BE2C (cell line): ENCODE results near the gene SLC25A24.
A peak's percentile ranks its signal among the peaks of the same experiment; 100 is the strongest.

ENCODE experiments used
- DNase-seq: peaks from one replicate; pipeline ENCODE4 v3.0.0-alpha.2; 2020
- H3K27me3 ChIP-seq: fragments of 250-450 bp; sonication (Bioruptor Pico); 2 replicates; pipeline ENCODE4 v1.5.1; 2020; ENCODE audit warnings: mild to moderate bottlenecking
- H3K36me3 ChIP-seq: fragments of 250-450 bp; sonication (Bioruptor Pico); 2 replicates; pipeline ENCODE4 v1.5.1; 2020; ENCODE audit warnings: mild to moderate bottlenecking
- H3K4me1 ChIP-seq: fragments of 250-450 bp; sonication (Bioruptor Pico); 2 replicates; pipeline ENCODE4 v1.5.1; 2020
- H3K4me3 ChIP-seq: 2 replicates; pipeline ENCODE4 v1.5.1; 2011; ENCODE audit warnings: low read depth, low read length
- H3K9me3 ChIP-seq: fragments of 250-450 bp; sonication (Bioruptor Pico); 2 replicates; pipeline ENCODE4 v1.5.1; 2020
- TF ChIP-seq, protein P1 (sequence below): IDR thresholded peaks from 2 replicates; pipeline ENCODE4 v1.5.1; 2012; ENCODE audit warnings: mild to moderate bottlenecking, low read depth, low read length

SLC25A24 gene

DNA sequence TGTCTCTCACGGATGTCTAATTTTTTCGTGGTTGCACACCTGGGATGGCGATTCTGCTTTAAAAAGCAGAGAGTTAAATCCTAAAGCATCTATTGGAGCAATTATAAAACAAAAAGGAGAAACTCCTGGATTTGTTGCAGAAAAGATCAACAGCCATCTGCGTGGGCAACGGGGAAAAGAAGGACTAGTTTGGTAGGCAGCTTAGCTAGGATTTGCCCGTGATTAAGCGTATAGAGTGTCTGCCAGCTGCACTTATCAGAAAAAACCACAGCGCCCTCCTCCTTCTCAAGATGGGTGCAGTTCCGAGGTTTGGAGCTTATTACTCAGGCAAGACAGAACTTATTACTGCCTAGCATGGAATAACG is 526 bp upstream of the SLC25A24 start:
- TF ChIP-seq, protein P1, sequence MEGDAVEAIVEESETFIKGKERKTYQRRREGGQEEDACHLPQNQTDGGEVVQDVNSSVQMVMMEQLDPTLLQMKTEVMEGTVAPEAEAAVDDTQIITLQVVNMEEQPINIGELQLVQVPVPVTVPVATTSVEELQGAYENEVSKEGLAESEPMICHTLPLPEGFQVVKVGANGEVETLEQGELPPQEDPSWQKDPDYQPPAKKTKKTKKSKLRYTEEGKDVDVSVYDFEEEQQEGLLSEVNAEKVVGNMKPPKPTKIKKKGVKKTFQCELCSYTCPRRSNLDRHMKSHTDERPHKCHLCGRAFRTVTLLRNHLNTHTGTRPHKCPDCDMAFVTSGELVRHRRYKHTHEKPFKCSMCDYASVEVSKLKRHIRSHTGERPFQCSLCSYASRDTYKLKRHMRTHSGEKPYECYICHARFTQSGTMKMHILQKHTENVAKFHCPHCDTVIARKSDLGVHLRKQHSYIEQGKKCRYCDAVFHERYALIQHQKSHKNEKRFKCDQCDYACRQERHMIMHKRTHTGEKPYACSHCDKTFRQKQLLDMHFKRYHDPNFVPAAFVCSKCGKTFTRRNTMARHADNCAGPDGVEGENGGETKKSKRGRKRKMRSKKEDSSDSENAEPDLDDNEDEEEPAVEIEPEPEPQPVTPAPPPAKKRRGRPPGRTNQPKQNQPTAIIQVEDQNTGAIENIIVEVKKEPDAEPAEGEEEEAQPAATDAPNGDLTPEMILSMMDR = peak; percentile 12; the same call in 1 of the 2 replicates
- H3K36me3 ChIP-seq = no peaks in the 10 kb centered on the region

DNA sequence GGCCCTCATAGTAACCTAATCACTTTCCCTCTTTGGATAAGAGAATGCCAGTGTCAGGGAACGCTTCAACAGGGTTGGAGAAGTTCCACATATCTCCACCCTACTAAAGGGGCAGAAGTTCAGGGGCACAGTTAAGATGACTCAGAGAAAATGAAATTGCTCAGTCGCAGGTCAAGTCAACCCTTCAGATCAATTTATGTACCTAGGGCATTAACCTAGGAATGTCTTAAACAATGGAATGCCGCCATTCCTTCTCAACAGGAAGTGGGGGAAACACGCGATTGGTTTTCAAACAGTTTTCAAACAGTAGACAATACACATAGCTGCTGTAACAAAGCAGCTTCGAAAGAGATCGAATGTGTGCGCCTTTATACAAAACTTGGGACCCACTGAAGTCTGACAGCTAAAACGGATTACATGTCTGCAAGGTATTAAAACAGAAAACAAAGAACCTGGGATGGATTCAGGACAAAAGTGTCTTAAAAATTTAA is 897 bp downstream of the SLC25A24 start:
- TF ChIP-seq, protein P1 = no peak
- Histone ChIP-seq H3K4me3 (peak overlapping the region; percentile 62; the same call in 1 of the 2 replicates), H3K36me3 (no peaks in the 10 kb centered on the region), H3K4me1 (no peaks in the 10 kb centered on the region), H3K27me3 (peaks cover 38% of the 10 kb centered on the region), H3K9me3 (no peaks in the 10 kb centered on the region; the same call in 1 of the 2 replicates)
- DNase-seq = no peak

More for the DNA sequence above, 526 bp upstream of the SLC25A24 start:
- Histone ChIP-seq H3K4me3 (peak overlapping the region; percentile 62), H3K4me1 (no peaks in the 10 kb centered on the region), H3K27me3 (peaks cover 38% of the 10 kb centered on the region), H3K9me3 (no peaks in the 10 kb centered on the region; the same call in 1 of the 2 replicates)
- DNase-seq = no peak

DNA sequence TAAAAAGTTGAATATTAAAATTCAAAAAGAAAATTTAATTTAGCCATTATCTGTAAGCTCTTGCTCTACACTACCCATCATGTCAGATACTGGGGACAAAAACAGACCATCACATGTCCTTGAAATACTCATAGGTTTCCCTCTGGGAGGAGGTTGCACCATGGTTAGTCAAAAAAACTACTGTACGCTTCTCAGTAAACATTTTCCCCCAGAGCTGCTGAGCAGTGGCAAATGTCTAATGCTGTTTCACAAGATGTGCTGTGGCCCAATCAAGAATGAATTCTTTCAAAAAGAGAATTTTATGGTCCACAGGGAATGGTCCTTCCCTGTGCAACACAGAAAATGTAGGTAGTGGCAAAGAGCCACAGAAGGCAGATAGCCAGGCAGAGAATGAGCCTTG is 6.1 kb downstream of the SLC25A24 start:
- DNase-seq = no peak
- peaks cover 15% of the 10 kb centered on the region for H3K27me3 ChIP-seq
- H3K4me3 ChIP-seq = no peak overlapping the region
- TF ChIP-seq, protein P1 = no peak
- no peaks in the 10 kb centered on the region for H3K4me1 ChIP-seq
- H3K36me3 ChIP-seq = no peaks in the 10 kb centered on the region
- no peaks in the 10 kb centered on the region for H3K9me3 ChIP-seq

DNA sequence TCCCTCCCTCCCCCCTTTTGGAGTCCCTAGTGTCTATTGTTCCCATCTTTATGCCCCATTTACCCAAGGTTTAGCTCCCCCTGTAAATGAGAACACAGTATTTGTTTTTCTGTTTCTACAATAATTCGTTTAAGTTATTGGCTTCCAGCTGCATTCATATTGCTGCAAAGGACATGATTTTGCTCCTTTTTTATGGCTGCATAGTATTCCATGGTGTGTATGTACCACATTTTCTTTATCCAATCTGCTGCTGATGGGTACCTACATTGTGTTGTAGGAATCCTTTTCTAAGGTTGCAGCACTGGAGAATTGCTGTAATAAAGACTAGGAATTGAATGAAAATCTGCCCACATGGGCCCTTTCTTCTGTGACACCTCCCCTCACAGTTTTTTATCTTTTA is 6.8 kb downstream of the SLC25A24 start:
- DNase-seq = no peak
- TF ChIP-seq, protein P1 = no peak
- Histone ChIP-seq H3K4me3 (no peak overlapping the region), H3K4me1 (no peaks in the 10 kb centered on the region), H3K9me3 (no peaks in the 10 kb centered on the region), H3K27me3 (peaks cover 8% of the 10 kb centered on the region), H3K36me3 (no peaks in the 10 kb centered on the region)

DNA sequence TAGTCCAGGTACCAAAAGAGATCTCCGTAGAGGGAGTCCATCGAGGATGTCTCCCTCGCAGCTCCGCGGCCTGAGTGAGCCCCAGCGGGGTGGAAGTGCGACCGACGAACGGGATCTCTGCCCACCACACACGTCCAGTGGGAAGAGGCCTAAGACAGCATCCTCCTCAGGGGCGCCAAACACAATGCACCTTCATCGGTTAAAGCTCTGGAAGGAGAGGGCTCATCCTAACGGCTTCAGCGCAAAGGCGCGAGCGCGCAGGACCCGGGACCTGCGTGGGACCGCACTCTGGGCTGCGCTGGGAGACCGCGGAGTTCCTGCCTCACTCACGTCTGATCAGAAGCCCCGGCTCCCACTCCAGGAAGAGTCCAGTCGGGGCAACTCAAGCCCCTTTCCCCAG is 7.6 kb downstream of the SLC25A24 start:
- no peaks in the 10 kb centered on the region for H3K9me3 ChIP-seq
- H3K27me3 ChIP-seq = peaks cover under 1% of the 10 kb centered on the region
- H3K4me1 ChIP-seq = no peaks in the 10 kb centered on the region
- DNase-seq = no peak
- no peak overlapping the region for H3K4me3 ChIP-seq
- H3K36me3 ChIP-seq = no peaks in the 10 kb centered on the region
- TF ChIP-seq, protein P1 = no peak

DNA sequence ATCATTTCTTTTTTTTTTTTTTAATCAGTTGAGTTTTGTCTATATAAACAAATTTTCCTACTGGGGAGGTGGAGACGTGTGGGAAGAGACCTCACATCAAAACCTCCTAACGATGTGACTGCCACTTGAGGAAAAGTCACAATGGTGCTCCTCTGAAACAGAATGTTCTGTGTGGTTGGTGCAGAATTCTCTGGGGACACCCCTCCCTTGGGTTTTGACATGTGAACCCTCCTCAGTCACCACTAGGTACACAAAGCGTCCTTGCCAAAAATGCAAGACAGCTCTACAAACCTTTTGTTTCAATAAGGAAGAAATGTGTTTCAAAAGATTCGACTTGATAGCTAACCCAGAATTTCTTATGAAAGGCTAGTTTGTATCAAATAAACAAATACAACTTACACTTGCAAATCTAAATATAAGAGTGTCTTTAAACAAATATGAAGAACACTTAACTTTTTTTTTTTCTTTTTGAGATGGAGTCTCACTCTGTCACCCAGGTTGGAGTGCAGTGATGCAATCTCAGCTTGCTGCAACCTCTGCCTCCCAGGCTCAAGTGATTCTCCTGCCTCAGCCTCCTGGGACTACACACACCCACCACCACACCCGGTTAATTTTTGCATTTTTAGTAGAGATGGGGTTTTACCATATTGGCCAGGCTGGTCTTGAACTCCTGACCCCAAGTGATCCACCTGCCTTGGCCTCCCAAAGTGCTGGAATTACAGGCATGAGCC is 9.3 kb downstream of the SLC25A24 start:
- Histone ChIP-seq H3K27me3 (no peaks in the 10 kb centered on the region), H3K4me1 (no peaks in the 10 kb centered on the region), H3K9me3 (no peaks in the 10 kb centered on the region), H3K4me3 (no peak overlapping the region), H3K36me3 (no peaks in the 10 kb centered on the region)
- TF ChIP-seq, protein P1 = no peak
- no peak for DNase-seq
